ENCODE measurements around the gene EEF2K.

DNA sequence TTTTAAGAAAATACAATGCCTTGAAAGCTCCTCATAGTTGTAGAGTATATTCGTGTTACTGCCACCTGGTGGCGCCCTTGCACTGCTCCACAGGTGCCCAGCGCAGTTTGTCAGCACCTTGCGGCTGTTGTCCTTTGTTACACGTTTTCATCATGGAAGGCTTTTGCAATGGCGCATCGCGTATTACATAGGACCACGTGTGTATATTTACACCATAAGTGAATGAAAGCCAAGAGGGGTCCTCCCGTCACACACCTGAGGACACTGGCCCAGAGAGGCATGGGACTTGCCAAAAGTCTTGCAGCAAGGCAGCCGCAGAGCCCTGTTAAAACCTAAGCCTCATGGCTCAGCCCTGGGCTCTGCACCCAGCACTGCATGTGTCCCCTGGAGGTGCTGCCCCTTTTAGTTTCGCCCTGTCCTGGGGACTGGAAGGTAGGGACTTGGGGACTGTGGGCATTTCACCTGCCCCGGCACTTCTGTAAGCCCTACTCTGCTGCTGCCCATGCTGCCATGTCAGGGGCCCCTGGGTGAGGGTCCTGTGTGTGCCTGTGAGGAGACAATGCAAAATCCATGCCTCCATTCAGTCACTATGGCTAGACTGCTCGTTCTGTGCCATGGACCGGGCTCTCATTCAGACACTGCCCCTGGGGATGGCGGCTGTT is 115.4 kb downstream of the EEF2K start:
- TF ChIP-seq POLR2A (IDR thresholded peaks at IDR 0.05) = peak in 1 of 2 donors; percentile 23
- peak; percentile 83 to 95 (median 89) for TF ChIP-seq CTCF (IDR thresholded peaks at IDR 0.05)

All from thyroid gland (tissue), 4 donors.